ENCODE measurements around the gene GFY.

- no peak for TF ChIP-seq CTCF (conservative IDR thresholded peaks at IDR 0.05; ENCODE audit: low read depth in 2 of 2)
- no peak for TF ChIP-seq CREB1 (CRISPR knock-in tag; IDR thresholded peaks at IDR 0.05; ENCODE audit: low read depth)
- no peak for TF ChIP-seq POLR2AphosphoS5 (IDR thresholded peaks at IDR 0.05; ENCODE audit: low read depth)
- TF ChIP-seq NANOG (IDR thresholded peaks at IDR 0.05; ENCODE audit: borderline replicate concordance) = no peak
- no peak for TF ChIP-seq JUNB (IDR thresholded peaks at IDR 0.05; ENCODE audit: unreplicated experiment)
- no peak for TF ChIP-seq REST (IDR thresholded peaks at IDR 0.05; ENCODE audit: unreplicated experiment)
- TF ChIP-seq EZH2 (IDR thresholded peaks at IDR 0.05; ENCODE audit: low read depth, unreplicated experiment) = no peak
- no peak for TF ChIP-seq EZH2phosphoT487 (IDR thresholded peaks at IDR 0.05; ENCODE audit: unreplicated experiment)
- no peak for TF ChIP-seq ZNF114 (CRISPR knock-in tag; IDR thresholded peaks at IDR 0.05)
- TF ChIP-seq ZNF331 (CRISPR knock-in tag; IDR thresholded peaks at IDR 0.05; ENCODE audit: low read depth) = no peak
Measured at GRCh38 chr19:49434907-49435583, 9.9 kb downstream of the GFY start.
